Coronary artery (tissue), 2 donors: ENCODE measurements around the gene LPP.

Source experiments
- DNase-seq: peaks from one replicate; pipeline ENCODE4 v3.0.0-alpha.2; 2017; ENCODE audit warnings: low spot score
- H3K27ac ChIP-seq, 2 donors: fragments of 200-600 bp; sonication (generic); one replicate each; pipeline ENCODE4 v1.5.1; 2016 to 2019
- H3K4me3 ChIP-seq: fragments of 200-600 bp; sonication (generic); 2 replicates; pipeline ENCODE4 v1.5.1; 2016; ENCODE audit warnings: mild to moderate bottlenecking, moderate library complexity
- TF ChIP-seq, protein P1 (sequence below): fragments of 200-600 bp; sonication (generic); IDR thresholded peaks from one replicate; pipeline ENCODE4 v1.5.1; 2019; ENCODE audit warnings: antibody characterized with exemption

The LPP gene

DNA sequence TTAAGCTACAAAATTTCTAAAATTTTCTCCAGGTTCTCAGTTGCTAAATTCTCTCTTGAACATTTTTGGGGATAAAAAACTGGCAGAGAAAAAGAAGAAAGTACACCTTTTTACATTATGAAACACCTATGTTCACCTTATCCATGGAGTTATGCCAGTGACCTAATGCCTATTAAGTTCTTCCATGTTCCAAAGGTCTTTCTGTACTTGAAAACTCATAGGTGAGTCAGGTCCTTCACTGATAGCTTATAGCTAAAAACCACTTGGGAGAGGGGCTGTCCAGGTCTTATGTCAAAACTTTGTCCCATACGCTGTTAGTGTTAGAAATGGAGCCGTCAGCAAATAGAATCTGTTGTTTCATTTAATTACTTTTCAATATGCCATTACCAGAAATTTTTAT, 530.3 kb downstream of the LPP start:
- H3K4me3 ChIP-seq = no peak overlapping the region
- TF ChIP-seq, protein P1, sequence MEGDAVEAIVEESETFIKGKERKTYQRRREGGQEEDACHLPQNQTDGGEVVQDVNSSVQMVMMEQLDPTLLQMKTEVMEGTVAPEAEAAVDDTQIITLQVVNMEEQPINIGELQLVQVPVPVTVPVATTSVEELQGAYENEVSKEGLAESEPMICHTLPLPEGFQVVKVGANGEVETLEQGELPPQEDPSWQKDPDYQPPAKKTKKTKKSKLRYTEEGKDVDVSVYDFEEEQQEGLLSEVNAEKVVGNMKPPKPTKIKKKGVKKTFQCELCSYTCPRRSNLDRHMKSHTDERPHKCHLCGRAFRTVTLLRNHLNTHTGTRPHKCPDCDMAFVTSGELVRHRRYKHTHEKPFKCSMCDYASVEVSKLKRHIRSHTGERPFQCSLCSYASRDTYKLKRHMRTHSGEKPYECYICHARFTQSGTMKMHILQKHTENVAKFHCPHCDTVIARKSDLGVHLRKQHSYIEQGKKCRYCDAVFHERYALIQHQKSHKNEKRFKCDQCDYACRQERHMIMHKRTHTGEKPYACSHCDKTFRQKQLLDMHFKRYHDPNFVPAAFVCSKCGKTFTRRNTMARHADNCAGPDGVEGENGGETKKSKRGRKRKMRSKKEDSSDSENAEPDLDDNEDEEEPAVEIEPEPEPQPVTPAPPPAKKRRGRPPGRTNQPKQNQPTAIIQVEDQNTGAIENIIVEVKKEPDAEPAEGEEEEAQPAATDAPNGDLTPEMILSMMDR = no peak
- DNase-seq = no peak
- peak overlapping the region in 1 of 2 donors; percentile 68 for H3K27ac ChIP-seq

DNA sequence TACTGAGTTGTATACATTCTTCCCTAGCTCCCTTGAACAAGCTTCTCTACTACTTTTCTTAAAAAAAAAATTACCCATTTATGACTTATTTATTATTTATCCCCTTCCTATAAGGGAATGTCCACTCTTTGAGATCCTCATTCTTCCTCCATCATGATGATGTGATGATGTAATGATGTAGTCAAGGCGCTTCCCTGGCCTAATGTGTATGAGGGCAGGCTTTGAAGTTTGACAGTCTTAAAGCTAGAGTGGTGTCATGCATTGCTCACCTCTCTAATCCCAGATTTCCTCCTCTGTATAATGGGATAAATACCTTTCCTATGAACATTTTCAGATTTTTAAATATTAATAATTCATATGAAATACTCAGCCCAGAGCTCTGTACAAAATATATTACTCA, 531.8 kb downstream of the LPP start:
- no peak overlapping the region for H3K4me3 ChIP-seq
- no peak overlapping the region for H3K27ac ChIP-seq
- DNase-seq = no peak
- TF ChIP-seq, protein P1 = no peak

DNA sequence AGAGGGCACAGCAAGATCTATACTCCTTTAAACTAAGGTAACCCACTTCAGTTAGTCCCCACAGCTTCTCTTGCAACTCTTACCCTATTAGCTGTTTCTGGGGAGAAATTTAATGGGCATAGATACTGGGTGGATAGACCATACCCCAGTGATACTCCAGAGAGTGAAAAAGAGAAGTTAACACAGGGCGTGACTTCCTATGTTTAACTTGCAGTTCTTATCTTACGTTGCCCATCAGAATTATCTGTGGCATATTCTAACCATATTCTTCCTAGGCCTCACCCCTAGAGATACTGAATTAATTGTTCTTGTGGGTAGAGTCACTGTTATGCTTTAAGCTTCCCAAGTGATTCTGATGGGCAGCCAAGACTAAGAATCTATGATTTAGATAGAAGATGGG, 532.4 kb downstream of the LPP start:
- H3K4me3 ChIP-seq = no peak overlapping the region

DNA sequence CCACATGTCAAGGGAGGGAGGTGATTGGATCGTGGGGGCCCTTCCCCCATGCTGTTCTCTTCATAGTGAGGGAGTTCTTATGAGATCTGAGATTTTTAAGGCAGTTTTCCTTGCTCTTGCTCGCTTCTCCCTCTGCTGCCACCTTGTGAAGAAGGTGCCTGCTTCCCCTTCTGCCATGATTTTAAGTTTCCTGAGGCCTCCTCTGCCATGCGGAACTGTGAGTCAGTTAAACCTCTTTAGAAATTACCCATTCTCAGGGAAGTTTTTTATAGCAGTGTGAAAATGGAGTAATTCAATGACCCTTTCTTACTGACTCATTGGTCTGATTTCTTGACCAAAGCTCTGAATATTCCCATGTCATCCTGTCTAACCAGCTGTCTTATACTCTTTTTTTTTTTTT, 533.4 kb downstream of the LPP start:
- H3K4me3 ChIP-seq = no peak overlapping the region
- DNase-seq = no peak
- TF ChIP-seq, protein P1 = no peak
- peak overlapping the region in 1 of 2 donors; percentile 17 for H3K27ac ChIP-seq

More for the DNA sequence above, 532.4 kb downstream of the LPP start:
- DNase-seq = no peak
- no peak overlapping the region for H3K27ac ChIP-seq
- TF ChIP-seq, protein P1 = no peak

DNA sequence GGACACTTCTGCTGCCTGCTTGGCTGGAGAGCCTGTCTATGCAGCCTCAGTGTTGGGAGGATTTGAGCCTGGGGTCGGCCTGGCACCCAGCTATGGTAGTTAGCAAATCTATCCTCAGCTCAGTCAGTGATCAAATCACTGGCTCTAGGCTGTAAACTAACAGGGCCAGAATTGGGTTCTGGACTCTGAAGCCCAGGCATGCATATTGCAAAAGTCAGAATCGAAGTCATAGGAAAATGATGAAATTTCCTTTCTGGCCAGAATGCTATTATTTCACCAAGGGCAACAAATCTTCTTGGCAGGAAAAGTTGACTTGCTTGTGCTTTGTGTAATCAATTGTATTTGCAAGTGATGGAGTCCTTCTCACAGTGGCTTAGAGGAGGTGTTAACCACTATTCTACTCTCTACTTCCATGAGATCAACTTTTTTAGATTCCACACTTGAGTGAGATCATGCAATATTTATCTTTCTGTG, 535.2 kb downstream of the LPP start:
- Histone ChIP-seq H3K4me3 (no peak overlapping the region), H3K27ac (peak overlapping the region; percentile 8 to 82)
- TF ChIP-seq, protein P1 = no peak
- DNase-seq = no peak

DNA sequence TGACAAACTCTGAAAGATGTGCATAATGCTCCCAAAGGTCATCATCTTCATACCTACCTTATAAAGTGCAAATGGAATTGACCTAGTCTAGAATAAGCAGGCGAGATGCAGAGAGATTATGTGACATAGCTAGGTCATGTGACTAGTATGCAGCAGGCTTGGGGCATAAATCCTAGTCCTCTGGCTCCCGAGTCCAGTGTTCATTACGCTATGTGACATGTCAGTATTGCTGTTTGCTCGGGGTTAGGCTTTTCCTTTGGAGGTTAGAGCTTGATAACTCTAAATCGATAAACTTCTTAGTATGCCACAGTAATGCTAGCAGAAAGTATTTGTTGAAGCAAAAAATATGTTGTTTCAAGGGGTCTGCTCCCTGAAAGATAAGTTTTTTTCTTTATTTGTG, 536.1 kb downstream of the LPP start:
- Histone ChIP-seq H3K4me3 (no peak overlapping the region), H3K27ac (no peak overlapping the region)
- TF ChIP-seq, protein P1 = no peak
- DNase-seq = no peak

DNA sequence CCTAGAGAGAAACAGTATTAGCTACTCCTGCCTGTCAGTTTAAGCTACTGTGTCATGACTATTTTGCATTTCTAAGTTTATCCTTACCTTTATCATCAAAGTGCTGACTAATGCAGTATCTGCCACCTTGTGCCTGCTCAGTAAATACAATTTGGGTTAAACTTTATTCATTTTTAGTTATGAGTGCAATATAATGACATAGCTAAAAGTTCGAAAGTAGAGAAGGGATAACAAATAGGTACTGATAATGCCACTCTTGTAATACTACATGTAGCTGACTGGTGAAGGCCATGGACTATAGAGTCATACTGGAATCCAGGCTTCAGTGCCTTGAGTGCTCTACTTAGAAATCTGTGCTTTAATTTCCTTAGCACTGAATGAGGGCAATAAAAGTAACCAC, 537.0 kb downstream of the LPP start:
- no peak overlapping the region for H3K27ac ChIP-seq
- no peak for DNase-seq
- TF ChIP-seq, protein P1 = no peak
- H3K4me3 ChIP-seq = no peak overlapping the region
